Hypothalamus (tissue), 51 donors: Measurements from ENCODE around the gene TNFRSF1A.
"Not testable (repeated sequence)": the region's sequence is repeated elsewhere in the genome, so short reads cannot be mapped to it uniquely, and the experiment has no call there.

Experiments used
- DNase-seq, 51 donors: peaks; one replicate each; lab custom pipeline; 2025; lab: John Stamatoyannopoulos, UW

Gene TNFRSF1A

DNA sequence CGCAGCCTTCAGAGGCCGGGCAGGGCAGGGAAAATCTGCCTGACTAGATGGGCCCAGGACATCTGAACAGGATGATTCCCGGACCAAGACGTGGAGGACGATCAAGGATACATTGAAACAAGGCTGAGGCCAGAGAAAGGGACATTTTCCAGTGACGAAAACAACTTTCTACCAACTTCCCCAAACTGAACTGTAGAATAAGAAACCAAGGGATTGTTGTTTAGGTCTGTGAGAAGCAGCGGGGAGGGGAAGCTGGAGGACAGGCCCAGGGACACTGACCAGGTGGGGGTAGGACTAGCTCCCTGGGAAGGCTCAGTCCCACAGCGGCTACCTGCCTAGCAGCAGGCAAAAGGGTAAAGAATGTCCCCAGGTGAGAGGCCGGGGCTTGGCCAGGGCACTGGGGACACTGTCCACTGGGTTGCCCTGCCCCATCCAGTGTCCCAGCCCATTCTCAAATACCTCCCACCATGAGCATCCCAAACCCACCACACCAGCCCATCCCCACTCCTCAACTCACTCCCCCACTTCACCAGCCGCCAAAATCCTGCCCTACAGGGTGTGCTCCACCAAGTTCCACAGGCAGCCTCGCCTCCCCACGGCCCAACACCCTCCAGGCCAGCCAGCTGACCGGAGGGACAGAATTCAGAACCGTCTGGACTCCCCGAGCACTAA lies 995 bp downstream of the TNFRSF1A start:
- DNase-seq, result peak in 1 of 51 donors; percentile 15

DNA sequence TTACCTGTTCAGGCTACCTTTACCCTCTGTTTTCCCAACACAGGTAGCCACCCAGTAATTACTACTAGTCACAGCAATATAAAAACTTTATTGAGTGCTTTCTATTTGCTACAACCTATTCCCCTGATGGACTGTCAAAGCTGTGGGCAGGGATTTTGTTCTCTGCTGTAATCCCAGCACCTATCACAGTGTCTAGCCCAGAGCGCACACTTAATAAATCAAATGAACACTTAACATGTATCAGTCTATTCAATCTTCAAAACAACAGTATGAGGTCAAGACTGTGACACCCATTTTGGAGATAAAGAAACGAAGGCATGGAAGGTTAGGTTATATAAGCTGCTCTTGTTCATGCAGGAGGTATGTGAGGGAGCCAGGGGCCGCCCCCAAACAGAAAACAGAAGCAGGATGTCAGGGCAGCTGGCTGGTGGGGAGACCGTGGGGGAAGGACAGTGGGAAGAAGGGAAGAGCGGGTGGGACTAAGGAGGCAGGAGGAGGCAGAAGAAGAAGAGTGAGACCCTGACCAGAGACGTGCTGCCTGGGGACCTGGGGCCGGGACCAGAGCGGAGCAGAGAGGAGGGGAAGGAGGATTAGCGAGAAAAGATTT lies 1.7 kb downstream of the TNFRSF1A start:
- DNase-seq, result peak in 2 of 51 donors; percentile 15 to 20

DNA sequence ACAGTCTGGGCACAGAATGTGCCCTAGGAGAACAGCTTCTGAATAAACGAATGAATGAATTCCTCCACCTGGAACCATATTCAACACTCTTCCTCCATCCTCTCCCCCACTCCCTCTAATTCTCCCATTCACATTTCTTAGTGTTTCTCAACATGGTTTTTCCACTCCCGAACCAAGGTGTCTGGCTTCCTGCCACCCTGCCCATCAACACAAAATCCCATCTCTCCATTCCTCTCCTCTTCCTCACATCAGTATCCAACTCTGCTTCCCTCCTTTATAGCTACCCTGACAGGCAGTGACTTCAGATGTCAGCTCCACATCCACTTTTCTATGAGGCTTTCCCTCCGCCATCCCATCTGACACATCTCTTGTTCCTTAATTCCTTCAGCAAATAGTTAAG lies 2.9 kb downstream of the TNFRSF1A start:
- no peak for DNase-seq

DNA sequence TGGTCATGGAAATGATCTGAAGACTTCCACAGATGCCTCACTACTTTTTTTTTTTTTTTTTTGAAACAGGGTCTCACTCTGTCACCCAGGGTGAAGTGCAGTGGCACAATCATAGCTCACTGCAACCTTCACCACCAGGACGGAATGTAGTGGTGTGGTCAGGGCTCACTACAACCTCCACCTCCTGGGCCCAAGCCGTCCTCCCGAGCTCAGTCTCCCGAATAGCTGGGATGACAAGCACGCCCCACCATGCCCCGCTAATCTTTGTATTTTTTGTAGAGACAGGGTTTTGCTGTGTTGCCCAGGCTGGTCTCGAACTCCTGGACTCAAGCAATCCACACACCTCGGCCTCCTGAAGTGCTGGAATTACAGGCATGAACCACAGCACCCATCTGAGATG lies 3.3 kb downstream of the TNFRSF1A start:
- DNase-seq, result not testable (repeated sequence)

DNA sequence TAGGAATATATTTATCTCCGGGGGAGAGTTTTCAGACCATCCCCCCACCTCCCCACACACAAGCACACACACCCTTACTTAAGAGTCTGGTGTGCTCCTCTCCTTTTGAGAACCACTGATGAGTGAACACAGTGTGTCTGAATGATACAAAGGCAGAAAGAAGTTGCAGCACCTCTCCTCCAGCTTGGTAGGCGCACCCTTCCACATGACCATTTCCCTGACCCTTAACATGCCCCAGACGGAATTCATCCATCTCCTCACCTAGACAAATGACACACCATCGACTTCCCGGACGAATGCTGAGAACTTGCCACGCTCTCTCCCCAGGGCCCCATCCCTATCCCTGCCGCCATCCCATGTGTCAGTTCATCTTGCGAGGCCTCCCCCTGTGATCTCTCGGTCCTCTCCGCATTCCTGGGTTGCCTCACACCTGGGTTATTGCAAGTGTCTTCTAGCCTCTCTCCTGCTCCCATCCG lies 3.9 kb downstream of the TNFRSF1A start:
- DNase-seq, result no peak

GRCh38 chr12:6336889-6337853 lies 4.7 kb downstream of the TNFRSF1A start:
- DNase-seq, result no peak

DNA sequence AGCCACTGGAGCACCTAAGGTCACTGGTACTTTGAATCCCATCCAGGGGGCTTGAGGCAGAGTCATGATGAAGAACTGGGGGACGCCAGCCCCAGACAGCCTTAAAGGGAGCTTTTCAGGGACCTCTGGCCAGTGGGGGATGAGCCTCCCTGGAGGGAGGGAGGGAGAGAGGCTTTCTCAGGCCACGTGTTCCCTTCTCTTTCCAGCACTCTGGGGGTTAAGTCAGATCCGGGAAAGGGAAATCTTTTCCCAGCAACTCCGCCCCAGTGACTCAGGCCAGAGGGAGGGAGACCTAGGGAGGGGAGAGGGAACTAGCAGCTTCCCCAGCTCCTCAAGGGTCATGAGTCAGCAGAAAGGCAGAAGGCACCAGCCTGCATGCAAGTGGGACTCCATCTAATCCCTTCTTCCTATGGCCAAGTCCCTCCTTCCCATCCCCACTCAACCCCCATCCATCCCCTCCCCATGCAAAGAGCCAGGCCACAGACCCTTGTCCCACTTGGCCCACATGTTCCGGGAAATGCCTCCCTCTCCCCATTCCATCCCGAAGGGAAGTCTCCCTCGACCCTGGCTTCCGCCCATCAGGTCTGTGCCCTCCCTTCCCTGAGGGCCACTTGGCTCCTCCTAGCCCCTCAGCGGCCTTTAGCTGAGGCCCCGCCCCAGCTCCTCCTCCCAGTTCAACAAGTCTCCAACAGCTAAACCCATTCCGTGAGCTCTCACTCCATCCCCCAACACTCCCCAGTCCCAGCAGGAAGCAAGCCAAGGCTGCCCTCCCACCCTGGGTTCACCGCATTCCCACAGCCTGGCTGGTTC lies 5.6 kb downstream of the TNFRSF1A start:
- peak in 47 of 51 donors; percentile 17 to 96 (median 70) for DNase-seq

DNA sequence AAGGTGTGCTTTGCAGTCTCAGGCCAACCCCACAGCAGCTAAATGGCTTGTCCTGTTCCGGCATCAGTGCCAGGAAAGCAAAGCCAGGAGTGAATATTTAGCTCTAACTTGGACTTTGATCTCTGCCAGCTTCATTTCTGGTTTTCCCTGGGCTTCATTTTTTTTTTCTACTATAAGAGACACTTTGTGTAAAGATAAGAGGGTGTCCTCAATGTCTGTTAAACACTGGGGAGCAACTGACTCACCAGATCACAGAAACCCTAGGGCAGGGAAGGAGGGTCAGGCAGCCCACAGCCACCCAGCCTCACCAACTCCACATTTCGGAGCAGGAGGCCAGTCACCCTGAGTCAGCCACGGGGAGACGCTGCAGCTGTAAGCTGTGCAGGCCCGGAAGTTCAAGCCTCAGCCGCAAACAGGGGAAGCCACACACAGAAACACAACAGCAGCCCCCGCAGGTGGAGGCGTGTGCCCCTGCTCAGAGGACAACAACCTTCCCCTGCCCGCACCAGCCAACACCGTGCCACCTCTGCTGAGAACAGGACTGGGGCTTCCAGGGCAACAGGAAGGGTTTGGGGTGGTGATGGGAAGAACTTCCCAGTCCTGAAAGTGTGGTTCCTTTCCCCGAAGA lies 6.3 kb downstream of the TNFRSF1A start:
- DNase-seq, result peak in 24 of 51 donors; percentile 9 to 72 (median 36)

DNA sequence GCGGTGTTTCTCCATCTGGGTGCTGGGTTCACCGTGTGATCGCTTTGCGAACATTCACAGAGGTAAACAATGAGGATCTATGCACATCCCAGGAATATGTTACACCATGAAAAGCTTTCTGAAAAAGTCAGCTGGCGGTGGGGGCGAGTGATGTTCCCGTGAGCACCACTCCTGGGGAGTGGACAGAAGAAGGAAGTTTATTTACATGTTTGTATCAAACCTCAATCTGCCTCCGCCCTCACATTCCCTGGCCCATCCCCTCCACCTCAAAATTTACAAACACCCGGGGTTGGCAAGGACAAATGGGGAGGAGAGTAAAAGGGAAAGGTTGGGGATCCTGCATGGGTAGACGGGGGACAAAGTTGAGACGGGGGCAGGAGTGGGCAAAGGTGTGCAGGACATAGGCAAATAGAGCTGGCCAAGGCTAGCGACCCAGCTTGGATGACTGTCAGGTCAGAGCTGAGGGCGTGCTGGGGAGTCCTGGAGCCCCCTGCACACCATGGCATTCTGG lies 6.9 kb downstream of the TNFRSF1A start:
- DNase-seq, result peak in 2 of 51 donors; percentile 25 to 37

DNA sequence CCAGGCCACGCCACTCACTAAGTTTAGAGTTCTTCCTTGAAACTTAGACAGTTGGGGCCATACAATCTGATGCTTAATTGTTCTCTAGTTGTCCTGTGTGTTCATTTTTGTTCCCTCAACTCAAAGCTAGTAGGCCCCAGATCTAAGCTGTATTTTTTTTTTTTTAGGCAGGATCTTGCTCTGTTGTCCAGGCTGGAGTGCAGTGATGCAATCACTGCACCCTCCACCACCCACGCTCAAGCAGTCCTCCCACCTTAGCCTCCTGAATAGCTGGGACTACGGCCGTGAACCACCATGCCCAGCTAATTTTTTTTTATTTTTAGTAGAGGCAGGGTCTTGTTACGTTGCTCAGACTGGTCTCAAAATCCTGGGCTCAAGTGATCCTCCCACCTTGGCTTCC lies 7.5 kb downstream of the TNFRSF1A start:
- DNase-seq, result no peak

DNA sequence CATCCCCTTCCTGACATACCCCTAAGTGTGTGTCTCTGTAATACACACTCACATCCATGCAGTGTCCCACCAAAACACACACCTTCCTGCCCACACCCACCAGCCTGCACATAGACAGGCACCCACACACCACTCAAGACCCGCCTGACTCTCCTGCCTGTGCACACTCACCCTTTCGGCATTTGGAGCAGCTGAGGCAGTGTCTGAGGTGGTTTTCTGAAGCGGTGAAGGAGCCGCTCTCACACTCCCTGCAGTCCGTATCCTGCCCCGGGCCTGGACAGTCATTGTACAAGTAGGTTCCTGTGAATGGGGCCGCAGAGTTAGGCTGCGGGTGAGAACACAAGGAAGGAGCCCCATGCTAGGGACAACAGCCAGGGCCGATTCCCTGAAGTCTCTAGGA lies 8.3 kb downstream of the TNFRSF1A start:
- DNase-seq, result no peak

DNA sequence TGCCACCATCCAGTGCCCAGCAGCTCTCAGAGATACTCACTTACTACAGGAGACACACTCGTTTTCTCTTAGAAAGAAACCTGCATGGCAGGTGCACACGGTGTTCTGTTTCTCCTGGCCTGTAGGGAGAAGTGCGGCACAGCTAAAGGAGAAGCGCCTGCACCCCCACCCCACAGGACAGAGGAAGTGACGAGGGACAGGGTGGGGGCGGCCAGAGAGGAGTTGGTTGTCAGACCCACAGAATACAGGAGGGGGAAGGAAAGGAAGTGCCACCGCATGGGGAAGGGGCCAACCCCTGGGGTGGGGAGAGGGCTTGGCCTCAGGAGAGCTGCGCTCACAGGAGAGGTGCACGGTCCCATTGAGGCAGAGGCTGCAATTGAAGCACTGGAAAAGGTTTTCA lies 8.8 kb downstream of the TNFRSF1A start:
- DNase-seq, result peak in 3 of 51 donors; percentile 15 to 19 (median 19)

GRCh38 chr12:6332459-6332858 lies 9.4 kb downstream of the TNFRSF1A start:
- DNase-seq, result no peak

DNA sequence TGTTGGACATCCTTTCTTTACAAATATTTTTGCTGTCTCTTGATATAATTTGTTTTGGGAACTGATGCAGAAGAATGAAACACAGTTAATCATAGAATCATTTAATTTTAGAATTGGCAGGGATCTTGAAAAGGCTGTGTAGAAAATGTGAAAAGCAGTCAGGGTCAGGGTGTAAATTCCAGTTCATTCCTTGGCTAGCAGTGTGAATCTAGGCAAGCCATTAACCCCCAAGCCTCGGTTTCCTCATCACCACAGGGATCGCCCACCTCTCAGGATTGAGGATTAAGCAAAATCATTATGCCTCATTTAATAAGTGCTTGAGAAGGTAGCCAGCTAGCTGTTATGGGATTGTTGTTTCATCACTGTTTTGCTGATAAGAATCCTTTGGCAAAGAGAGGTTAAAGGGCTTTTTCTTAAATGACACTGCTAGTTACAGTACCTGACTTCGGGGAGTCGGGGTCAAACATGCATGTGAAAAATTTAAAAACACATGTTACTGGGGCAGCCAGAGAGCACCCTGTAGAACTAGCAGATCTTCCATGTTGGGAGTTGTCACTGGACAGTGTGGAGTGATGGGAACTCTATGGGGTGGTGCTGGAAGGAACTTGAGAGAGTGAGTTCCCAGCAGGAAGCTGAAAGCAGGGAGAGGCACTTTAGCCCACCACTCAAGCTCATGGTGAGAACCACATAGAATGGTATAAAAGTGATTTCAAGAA lies 10.7 kb downstream of the TNFRSF1A start:
- no peak for DNase-seq

DNA sequence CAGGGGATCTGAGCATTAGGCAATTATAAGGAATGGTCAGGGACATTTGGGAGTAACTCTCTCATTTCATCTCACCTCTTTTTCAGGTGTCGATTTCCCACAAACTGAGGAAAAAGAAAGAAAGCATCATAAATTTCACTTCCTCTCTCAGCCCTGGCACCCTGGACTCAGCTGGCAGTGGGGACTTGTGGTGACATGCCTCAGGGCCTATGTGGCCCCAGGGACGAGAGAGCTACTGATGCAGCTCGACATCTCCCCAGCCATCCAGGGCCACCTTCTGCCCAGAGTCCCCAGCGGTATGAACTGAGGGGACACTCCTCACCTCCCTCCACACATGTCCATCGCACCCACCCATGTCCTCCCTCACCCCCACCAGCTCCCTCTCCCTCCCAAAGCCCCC lies 11.7 kb downstream of the TNFRSF1A start:
- no peak for DNase-seq

GRCh38 chr12:6329703-6330064 lies 12.2 kb downstream of the TNFRSF1A start:
- no peak for DNase-seq

DNA sequence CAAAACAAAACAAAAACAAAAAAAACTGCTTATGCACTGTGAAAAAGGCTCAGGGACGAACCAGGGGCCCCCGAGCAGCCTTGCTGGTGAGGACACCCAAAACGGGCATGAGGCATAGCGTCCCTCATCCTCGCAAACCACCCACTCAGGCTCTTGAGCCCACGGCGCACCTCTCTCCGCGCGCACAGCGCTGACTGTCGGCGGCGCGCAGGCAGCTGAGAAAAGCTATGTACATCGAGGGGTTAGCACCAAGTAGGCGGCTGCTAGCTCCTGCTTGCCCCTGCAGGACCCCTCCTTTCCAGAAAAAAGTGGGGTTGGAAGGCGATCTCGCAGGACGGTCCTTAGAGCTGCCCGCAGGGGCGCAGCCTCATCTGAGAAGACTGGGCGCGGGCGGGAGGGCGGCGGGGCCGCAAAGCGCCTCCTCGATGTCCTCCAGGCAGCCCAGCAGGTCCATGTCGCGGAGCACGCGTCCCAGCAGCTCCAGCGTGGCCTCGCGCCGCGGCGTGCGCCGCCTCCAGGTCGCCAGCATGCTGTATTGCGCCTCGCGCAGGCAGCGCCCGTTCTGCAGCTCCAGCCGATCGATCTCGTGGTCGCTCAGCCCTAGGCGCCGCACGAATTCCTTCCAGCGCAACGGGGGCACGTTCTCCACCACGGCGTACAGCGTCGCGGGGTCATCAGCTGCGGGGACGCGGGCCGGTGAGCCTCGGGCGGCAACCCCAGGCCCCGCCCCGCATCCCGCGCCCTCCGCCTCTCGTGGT lies 12.8 kb downstream of the TNFRSF1A start:
- DNase-seq, result peak in 5 of 51 donors; percentile 16 to 35 (median 19)

GRCh38 chr12:6328045-6328779 lies 13.7 kb downstream of the TNFRSF1A start:
- DNase-seq, result no peak
